Omental fat pad (tissue), 4 donors: ENCODE results near the gene SLC9A4. TPM values are rescaled to one million over a fixed set of nuclear protein-coding genes. Genes with fewer than 3 reads are reported as not detected.

Experiments used
- ATAC-seq: fragments of 150-250 bp; one replicate; pipeline ENCODE4 v1.9.1; 2016; ENCODE audit warnings: mild to moderate bottlenecking, moderate library complexity; ENCODE audit not compliant: low FRiP score
- DNase-seq: peaks from one replicate; pipeline ENCODE4 v3.0.0-alpha.2; 2019; ENCODE audit warnings: low spot score
- small RNA-seq: library from RNA; depleted of rRNA; stranded (forward); fragments of <200 nt; gene quantifications from one replicate; pipeline ENCODE3, GENCODE V24; 2016
- total RNA-seq, 4 donors: library from RNA; depleted of rRNA; stranded (reverse); fragments of >200 nt; gene quantifications; one replicate each; pipeline ENCODE4 v1.1.0, GENCODE V29; 2016
- TF ChIP-seq, protein P1 (sequence below), 3 donors: fragments of 450-650 bp; IDR thresholded peaks; one replicate each; pipeline ENCODE4 v1.5.1; 2016 to 2017; ENCODE audit warnings: antibody characterized with exemption in 3 of 3, mild to moderate bottlenecking in 3 of 3, moderate library complexity in 2 of 3

Gene SLC9A4
- total RNA-seq, 4 donors from 2014 or later = not detected

DNA sequence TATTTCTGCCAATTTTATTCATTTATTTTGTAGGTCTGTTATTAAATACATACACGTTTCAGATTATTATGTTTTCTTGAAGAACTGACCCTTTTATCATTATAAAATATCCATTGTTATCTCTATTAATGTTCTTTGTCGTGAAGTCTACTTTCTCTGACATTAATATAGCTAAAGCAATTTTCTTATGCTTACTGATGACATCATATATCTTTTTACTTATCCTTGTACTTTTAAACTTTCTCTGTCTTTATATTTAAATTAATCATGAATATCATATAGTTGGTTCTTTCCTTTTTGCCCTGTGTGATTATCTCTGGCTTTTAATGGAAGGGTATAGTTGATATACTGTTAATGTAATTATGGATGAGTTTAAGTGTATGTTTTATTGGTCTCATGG lies 109.8 kb downstream of the SLC9A4 start:
- TF ChIP-seq, protein P1, sequence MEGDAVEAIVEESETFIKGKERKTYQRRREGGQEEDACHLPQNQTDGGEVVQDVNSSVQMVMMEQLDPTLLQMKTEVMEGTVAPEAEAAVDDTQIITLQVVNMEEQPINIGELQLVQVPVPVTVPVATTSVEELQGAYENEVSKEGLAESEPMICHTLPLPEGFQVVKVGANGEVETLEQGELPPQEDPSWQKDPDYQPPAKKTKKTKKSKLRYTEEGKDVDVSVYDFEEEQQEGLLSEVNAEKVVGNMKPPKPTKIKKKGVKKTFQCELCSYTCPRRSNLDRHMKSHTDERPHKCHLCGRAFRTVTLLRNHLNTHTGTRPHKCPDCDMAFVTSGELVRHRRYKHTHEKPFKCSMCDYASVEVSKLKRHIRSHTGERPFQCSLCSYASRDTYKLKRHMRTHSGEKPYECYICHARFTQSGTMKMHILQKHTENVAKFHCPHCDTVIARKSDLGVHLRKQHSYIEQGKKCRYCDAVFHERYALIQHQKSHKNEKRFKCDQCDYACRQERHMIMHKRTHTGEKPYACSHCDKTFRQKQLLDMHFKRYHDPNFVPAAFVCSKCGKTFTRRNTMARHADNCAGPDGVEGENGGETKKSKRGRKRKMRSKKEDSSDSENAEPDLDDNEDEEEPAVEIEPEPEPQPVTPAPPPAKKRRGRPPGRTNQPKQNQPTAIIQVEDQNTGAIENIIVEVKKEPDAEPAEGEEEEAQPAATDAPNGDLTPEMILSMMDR (IDR thresholded peaks at IDR 0.05) = no peak
- ATAC-seq (no peak), DNase-seq (no peak)

Small RNA genes lying within 50 kb of the gene (small RNA-seq; reads per million reads assigned to genes)
- gene MIR4772 = not detected

Other genes with a start within 250 kb of the SLC9A4 start
- gene IL1RL1, start 161.7 kb upstream of the SLC9A4 start, total RNA-seq = 100 to 1,000 TPM in 1 of 4 donors, 10 to 100 TPM in 3; 48.1 to 307 (median 62.3) TPM
- 10 to 100 TPM in 3 of 4 donors, 1 to 10 TPM in 1; 5.8 to 51.9 (median 24.4) TPM for gene IL18R1, start 117.4 kb upstream of the SLC9A4 start, total RNA-seq
- gene IL18RAP, start 50.1 kb upstream of the SLC9A4 start, total RNA-seq = 10 to 100 TPM in 1 of 4 donors, 1 to 10 TPM in 3; 1.9 to 59.9 (median 5.4) TPM
- gene SLC9A2, start 146.3 kb downstream of the SLC9A4 start, total RNA-seq = under 1 TPM; 0.09 to 0.16 (median 0.12) TPM